ENCODE measurements around the gene ECSCR.

DNA sequence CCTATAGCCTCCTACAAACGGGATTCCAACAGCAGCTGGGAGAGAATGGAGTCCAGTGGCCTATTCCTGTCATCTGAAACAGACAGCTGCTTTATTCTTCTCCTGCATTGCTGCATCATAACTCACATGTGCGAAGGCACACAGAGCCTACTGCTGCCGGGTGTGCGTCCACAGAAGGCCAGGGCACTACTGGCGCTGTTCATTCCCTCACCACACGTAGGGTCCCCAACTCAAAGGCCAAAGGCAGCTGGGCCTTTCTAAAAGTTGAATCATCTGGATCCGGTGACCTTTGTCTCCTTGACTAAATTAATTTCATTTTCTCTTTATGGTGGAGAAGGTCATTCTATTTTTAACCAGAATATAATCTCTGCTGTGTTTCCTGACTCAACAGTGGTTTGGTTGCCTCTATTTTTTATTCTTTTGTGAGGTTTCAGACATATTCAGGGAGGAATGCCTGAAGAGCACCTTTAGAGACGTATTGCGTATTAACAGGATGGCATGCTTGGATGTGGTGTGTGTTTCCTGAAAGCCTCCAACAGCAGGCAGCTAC is 47.9 kb downstream of the ECSCR start:
- TF ChIP-seq POLR2AphosphoS5 (IDR thresholded peaks at IDR 0.05) (no peak), POLR2A (IDR thresholded peaks at IDR 0.05) (no peak)
- TF ChIP-seq, protein P1, sequence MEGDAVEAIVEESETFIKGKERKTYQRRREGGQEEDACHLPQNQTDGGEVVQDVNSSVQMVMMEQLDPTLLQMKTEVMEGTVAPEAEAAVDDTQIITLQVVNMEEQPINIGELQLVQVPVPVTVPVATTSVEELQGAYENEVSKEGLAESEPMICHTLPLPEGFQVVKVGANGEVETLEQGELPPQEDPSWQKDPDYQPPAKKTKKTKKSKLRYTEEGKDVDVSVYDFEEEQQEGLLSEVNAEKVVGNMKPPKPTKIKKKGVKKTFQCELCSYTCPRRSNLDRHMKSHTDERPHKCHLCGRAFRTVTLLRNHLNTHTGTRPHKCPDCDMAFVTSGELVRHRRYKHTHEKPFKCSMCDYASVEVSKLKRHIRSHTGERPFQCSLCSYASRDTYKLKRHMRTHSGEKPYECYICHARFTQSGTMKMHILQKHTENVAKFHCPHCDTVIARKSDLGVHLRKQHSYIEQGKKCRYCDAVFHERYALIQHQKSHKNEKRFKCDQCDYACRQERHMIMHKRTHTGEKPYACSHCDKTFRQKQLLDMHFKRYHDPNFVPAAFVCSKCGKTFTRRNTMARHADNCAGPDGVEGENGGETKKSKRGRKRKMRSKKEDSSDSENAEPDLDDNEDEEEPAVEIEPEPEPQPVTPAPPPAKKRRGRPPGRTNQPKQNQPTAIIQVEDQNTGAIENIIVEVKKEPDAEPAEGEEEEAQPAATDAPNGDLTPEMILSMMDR (IDR thresholded peaks at IDR 0.05): no peak
